Measurements from ENCODE around the gene SPRY2.

DNA sequence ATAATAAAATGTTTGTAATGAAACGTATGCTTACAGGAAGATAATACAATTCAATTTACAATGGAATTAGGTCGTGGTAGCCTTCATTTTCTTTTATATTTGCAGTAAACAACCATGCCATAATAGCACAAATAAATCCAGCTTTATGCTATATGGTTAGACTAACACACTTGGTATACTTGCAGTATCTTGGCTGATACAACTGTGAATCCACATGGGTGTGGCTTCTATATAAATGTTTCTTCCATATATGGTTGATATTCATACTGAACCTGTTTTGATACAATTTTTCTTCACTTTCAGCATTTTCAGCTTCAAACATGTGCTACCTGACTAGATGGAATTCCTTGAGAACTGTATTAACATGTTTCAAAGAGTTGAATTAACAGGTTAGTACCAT is 20.4 kb upstream of the SPRY2 start:
- no peak for TF ChIP-seq POLR2A (IDR thresholded peaks at IDR 0.05; ENCODE audit: low read depth)
- TF ChIP-seq, protein P1, sequence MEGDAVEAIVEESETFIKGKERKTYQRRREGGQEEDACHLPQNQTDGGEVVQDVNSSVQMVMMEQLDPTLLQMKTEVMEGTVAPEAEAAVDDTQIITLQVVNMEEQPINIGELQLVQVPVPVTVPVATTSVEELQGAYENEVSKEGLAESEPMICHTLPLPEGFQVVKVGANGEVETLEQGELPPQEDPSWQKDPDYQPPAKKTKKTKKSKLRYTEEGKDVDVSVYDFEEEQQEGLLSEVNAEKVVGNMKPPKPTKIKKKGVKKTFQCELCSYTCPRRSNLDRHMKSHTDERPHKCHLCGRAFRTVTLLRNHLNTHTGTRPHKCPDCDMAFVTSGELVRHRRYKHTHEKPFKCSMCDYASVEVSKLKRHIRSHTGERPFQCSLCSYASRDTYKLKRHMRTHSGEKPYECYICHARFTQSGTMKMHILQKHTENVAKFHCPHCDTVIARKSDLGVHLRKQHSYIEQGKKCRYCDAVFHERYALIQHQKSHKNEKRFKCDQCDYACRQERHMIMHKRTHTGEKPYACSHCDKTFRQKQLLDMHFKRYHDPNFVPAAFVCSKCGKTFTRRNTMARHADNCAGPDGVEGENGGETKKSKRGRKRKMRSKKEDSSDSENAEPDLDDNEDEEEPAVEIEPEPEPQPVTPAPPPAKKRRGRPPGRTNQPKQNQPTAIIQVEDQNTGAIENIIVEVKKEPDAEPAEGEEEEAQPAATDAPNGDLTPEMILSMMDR (IDR thresholded peaks at IDR 0.05), result no peak
- TF ChIP-seq POLR2AphosphoS5 (IDR thresholded peaks at IDR 0.05), result no peak
- no peak for TF ChIP-seq EP300 (IDR thresholded peaks at IDR 0.05)
